Mesendoderm (in vitro differentiated cells): ENCODE results near the gene NR2F6.

Source experiments
- DNase-seq: peaks from one replicate; pipeline ENCODE4 v3.0.0; 2013
- H2AK5ac ChIP-seq: 2 replicates; pipeline ENCODE4 v1.6.1; 2013; ENCODE audit warnings: low read length, inconsistent platforms
- H2BK120ac ChIP-seq: 2 replicates; pipeline ENCODE4 v1.6.1; 2013; ENCODE audit warnings: low read depth, mild to moderate bottlenecking, low read length, moderate library complexity, mixed read lengths
- H2BK15ac ChIP-seq: replicated peaks from 2 replicates; pipeline ENCODE4 v1.6.1; 2013; ENCODE audit warnings: low read depth, mild to moderate bottlenecking, moderate library complexity
- H2BK5ac ChIP-seq: 2 replicates; pipeline ENCODE4 v1.6.1; 2013; ENCODE audit warnings: low read length, inconsistent platforms
- H3K18ac ChIP-seq: 2 replicates; pipeline ENCODE4 v1.6.1; 2013; ENCODE audit warnings: mild to moderate bottlenecking, low read length, mixed read lengths
- H3K23ac ChIP-seq: one replicate; pipeline ENCODE4 v1.6.1; 2013; ENCODE audit warnings: low read length
- H3K27ac ChIP-seq: 2 replicates; pipeline ENCODE4 v1.5.1; 2013; ENCODE audit warnings: low read depth, mild to moderate bottlenecking, inconsistent platforms, low read length, moderate library complexity
- H3K27me3 ChIP-seq: 2 replicates; pipeline ENCODE4 v1.6.1; 2013; ENCODE audit warnings: low read length, control low read depth, mild to moderate bottlenecking, inconsistent platforms; ENCODE audit not compliant: insufficient read depth, poor library complexity
- H3K36me3 ChIP-seq: 2 replicates; pipeline ENCODE4 v1.6.1; 2013; ENCODE audit warnings: low read length, inconsistent platforms; ENCODE audit not compliant: control insufficient read depth, insufficient read depth
- H3K4ac ChIP-seq: one replicate; pipeline ENCODE4 v1.6.1; 2013; ENCODE audit warnings: low read depth, mild to moderate bottlenecking, low read length, moderate library complexity
- H3K4me1 ChIP-seq: 2 replicates; pipeline ENCODE4 v1.6.1; 2013; ENCODE audit warnings: low read depth, low read length, inconsistent platforms; ENCODE audit not compliant: control insufficient read depth
- H3K4me2 ChIP-seq: 2 replicates; pipeline ENCODE4 v1.6.1; 2013; ENCODE audit warnings: low read length
- H3K4me3 ChIP-seq: 2 replicates; pipeline ENCODE4 v1.5.1; 2013; ENCODE audit warnings: mild to moderate bottlenecking, low read length
- H3K56ac ChIP-seq: one replicate; pipeline ENCODE4 v1.6.1; 2013; ENCODE audit warnings: low read length
- H3K79me1 ChIP-seq: 2 replicates; pipeline ENCODE4 v1.6.1; 2013; ENCODE audit warnings: low read length, inconsistent platforms
- H3K79me2 ChIP-seq: 2 replicates; pipeline ENCODE4 v1.6.1; 2013; ENCODE audit warnings: mild to moderate bottlenecking, low read length; ENCODE audit not compliant: control insufficient read depth, insufficient read depth
- H3K9ac ChIP-seq: 2 replicates; pipeline ENCODE4 v1.6.1; 2013; ENCODE audit warnings: low read length, inconsistent platforms
- H4K5ac ChIP-seq: one replicate; pipeline ENCODE4 v1.6.1; 2013; ENCODE audit warnings: low read length
- H4K8ac ChIP-seq: one replicate; pipeline ENCODE4 v1.6.1; 2013; ENCODE audit warnings: low read depth, mild to moderate bottlenecking, control low read depth, low read length, moderate library complexity
- WGBS: extraction: QIAGEN DNeasy Blood & Tissue Kit; methylation state at CpG from one replicate; pipeline ENCODE4 v1.1.7; 2013; ENCODE audit warnings: low lambda C conversion rate, missing lambda C conversion rate; ENCODE audit not compliant: insufficient coverage; ENCODE audit errors: extremely low coverage; 5-methylcytosine and 5-hydroxymethylcytosine counted together

The NR2F6 gene

DNA sequence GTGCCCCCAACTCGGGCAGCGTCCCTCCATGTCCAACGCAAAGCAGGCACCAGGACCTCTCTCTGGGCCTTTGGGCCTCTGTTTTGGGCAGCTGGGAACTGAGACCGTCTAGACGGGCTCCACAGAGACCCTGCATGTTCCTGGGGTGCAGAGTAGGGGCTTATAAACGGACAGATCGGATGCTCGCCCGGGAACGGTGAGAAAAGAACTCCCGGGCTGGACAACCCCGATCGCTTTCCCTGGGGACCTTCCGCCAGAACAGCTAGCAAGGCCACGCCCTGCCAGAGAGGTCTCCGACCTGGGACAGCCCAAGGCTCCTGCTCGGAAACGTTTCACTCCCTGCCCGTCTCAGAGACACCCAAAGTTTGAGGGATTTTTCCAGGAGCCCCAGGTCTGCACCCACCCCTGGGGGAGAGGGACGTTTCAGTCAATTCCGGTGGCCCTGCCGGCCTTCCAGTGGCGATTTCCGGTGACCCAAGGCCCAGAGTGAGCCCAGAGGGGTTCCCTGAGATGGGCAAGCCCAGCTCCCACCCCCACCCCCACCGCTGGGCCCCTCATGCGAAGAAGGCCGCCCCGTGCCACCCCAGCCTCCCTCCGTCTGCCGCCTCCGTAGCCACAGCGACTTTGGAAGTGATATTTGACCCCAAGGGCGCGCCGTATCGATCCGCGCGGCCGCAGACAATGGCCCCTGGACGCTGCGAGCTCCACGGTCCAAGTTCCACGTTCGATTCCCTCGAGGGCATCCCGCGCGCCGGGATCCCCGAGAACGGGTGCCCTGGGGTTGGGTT, 1.7 kb downstream of the NR2F6 start:
- peaks cover 2% of the 10 kb centered on the region for H3K36me3 ChIP-seq
- H3K4me1 ChIP-seq, result peaks cover 11% of the 10 kb centered on the region
- peak overlapping the region; percentile 97 for H3K4ac ChIP-seq
- no peak overlapping the region for H2AK5ac ChIP-seq
- peaks cover 10% of the 10 kb centered on the region for H3K79me1 ChIP-seq
- H3K9ac ChIP-seq, result peak overlapping the region; percentile 88
- H3K18ac ChIP-seq, result peak overlapping the region; percentile 96
- H3K4me2 ChIP-seq, result peak overlapping the region; percentile 76
- peak; percentile 79 for DNase-seq
- peak overlapping the region; percentile 75 for H3K23ac ChIP-seq
- no peak overlapping the region for H2BK15ac ChIP-seq
- peak overlapping the region; percentile 97 for H3K56ac ChIP-seq
- no peak overlapping the region for H4K5ac ChIP-seq
- H2BK120ac ChIP-seq, result peak overlapping the region; percentile 31
- peak overlapping the region; percentile 89 for H3K27ac ChIP-seq
- H4K8ac ChIP-seq, result no peak overlapping the region
- H3K27me3 ChIP-seq, result no peaks in the 10 kb centered on the region
- peaks cover 42% of the 10 kb centered on the region for H3K79me2 ChIP-seq
- no CpG with 5 or more reads among the region's 52 CpGs for WGBS
- peak overlapping the region; percentile 92 for H3K4me3 ChIP-seq
- H2BK5ac ChIP-seq, result no peak overlapping the region

DNA sequence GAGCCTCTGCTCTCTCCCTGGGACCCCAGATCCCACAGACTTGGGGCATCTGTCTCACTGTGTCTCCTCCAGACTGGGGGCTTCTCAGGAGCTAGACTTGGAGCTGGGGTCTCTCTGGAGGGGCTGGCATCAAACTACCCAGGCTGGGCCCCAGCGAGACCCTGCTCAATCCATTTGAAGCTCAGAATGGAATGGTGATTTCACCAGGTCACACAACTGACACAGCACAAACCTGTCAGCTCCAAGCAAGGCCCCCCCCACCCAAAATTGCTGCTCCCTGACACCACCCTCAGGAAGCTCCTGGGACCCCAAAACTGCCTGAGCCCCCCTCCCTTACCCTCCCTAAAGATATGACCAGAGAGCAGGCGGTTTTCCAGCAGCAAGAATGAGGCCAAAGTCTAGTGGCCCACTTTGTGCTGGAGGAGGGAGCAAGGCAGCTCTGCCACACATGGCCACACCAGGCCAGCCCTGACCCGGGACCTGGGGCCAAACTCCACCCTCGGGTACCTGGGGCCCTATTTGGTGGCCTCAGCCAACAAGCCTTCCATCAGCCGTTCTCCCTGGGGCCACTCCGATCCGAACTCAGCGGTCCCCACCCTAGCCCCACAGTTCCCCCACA, 2.4 kb downstream of the NR2F6 start:
- peak overlapping the region; percentile 97 for H3K56ac ChIP-seq
- H3K79me2 ChIP-seq, result peaks cover 42% of the 10 kb centered on the region
- H3K27me3 ChIP-seq, result no peaks in the 10 kb centered on the region
- H2BK120ac ChIP-seq, result no peak overlapping the region
- WGBS, result no CpG with 5 or more reads among the region's 8 CpGs
- H3K4me2 ChIP-seq, result peak overlapping the region; percentile 76
- no peak overlapping the region for H4K8ac ChIP-seq
- H3K23ac ChIP-seq, result no peak overlapping the region
- no peak overlapping the region for H2BK5ac ChIP-seq
- H2AK5ac ChIP-seq, result no peak overlapping the region
- peaks cover 10% of the 10 kb centered on the region for H3K79me1 ChIP-seq
- peaks cover 2% of the 10 kb centered on the region for H3K36me3 ChIP-seq
- peaks cover 10% of the 10 kb centered on the region for H3K4me1 ChIP-seq
- H3K9ac ChIP-seq, result peak overlapping the region; percentile 88
- H2BK15ac ChIP-seq, result no peak overlapping the region
- peak overlapping the region; percentile 96 for H3K18ac ChIP-seq
- peak overlapping the region; percentile 86 for H3K4ac ChIP-seq
- no peak for DNase-seq
- H4K5ac ChIP-seq, result no peak overlapping the region
- H3K27ac ChIP-seq, result no peak overlapping the region
- peak overlapping the region; percentile 92 for H3K4me3 ChIP-seq

DNA sequence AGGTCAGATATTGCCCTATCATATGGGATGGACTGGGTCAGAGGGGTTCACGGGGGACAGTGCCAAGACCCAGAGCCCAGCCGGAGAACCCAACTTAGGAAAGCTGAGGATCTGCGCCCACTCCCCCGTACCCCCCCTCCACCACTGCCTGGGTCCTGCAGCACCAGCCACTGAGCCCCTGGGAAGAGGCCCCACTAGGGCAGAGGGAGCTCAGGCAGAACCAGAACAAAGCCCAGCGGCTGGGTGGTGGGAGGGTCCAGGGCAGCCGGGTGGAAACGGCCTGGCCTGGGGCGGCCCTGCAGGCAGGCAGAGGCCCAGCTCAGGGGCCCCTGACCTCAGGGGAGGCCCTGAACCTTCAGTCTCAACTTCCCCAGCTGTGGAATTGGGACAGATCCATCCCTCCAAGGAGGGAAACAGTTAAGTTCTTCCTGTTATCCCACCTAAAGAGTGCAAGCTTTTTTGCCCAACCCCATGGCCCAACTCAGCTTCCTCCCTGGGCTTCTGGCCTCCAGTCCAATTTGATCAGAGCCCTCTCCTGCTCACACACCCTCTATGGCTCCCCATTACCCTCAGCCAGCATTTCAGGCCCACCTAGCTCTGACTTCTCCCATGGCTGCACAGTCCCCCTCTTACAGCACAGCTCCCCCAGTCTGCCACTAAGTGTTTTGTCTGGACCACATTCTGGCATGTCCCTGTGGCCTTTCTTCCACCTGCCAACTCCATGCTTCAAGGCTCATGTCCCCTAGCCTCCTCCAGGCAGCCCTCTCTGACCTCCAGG, 3.1 kb downstream of the NR2F6 start:
- no CpG with 5 or more reads among the region's 8 CpGs for WGBS
- no peak overlapping the region for H2BK15ac ChIP-seq
- H3K4me2 ChIP-seq, result no peak overlapping the region
- peaks cover 12% of the 10 kb centered on the region for H3K79me1 ChIP-seq
- no peak overlapping the region for H4K5ac ChIP-seq
- no peak overlapping the region for H3K4ac ChIP-seq
- peaks cover 6% of the 10 kb centered on the region for H3K4me1 ChIP-seq
- no peak overlapping the region for H2AK5ac ChIP-seq
- no peak overlapping the region for H3K4me3 ChIP-seq
- no peak overlapping the region for H3K56ac ChIP-seq
- peak overlapping the region; percentile 88 for H3K9ac ChIP-seq
- no peak overlapping the region for H2BK5ac ChIP-seq
- no peak overlapping the region for H4K8ac ChIP-seq
- no peak overlapping the region for H3K18ac ChIP-seq
- no peak overlapping the region for H3K27ac ChIP-seq
- H3K27me3 ChIP-seq, result no peaks in the 10 kb centered on the region
- no peak overlapping the region for H2BK120ac ChIP-seq
- H3K79me2 ChIP-seq, result peaks cover 42% of the 10 kb centered on the region
- DNase-seq, result no peak
- no peak overlapping the region for H3K23ac ChIP-seq
- peaks cover 2% of the 10 kb centered on the region for H3K36me3 ChIP-seq

DNA sequence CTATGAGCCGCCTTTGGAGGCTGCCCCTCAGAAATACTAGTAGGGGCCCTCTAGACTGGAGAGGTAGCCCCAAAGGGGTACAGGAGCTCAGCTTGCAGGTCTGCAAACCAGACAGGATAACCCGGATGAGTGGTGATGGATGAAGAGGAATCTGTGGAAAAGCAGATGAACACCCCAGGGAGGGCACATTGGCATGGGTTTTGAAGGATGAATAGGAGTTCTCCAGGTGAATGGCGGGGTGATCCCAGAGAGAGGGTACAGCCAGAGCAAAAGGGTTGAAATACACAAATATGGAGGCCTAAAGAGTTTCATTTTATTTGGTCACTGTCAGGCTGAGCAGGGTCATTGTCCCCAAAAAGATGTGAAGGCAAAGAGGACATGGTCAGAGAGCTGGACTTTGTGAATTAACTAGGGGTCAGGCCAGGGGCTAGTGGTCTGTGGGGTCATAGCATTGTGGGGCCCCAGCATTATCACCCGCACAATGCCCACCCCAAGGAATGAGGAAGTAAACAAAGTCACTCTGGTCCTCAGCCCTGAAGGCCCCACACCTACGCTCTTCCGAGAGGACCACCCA, 4.8 kb downstream of the NR2F6 start:
- H3K79me1 ChIP-seq, result peaks cover 12% of the 10 kb centered on the region
- H3K27ac ChIP-seq, result no peak overlapping the region
- no peak overlapping the region for H2BK5ac ChIP-seq
- H3K79me2 ChIP-seq, result peaks cover 42% of the 10 kb centered on the region
- no peak overlapping the region for H3K4me3 ChIP-seq
- no peak overlapping the region for H4K5ac ChIP-seq
- H3K18ac ChIP-seq, result no peak overlapping the region
- no peak overlapping the region for H2BK15ac ChIP-seq
- H4K8ac ChIP-seq, result no peak overlapping the region
- H3K56ac ChIP-seq, result no peak overlapping the region
- peak overlapping the region; percentile 24 for H3K23ac ChIP-seq
- H3K4me2 ChIP-seq, result no peak overlapping the region
- H3K36me3 ChIP-seq, result peaks cover 2% of the 10 kb centered on the region
- H3K27me3 ChIP-seq, result no peaks in the 10 kb centered on the region
- no peak overlapping the region for H2BK120ac ChIP-seq
- H3K4ac ChIP-seq, result no peak overlapping the region
- DNase-seq, result no peak
- H3K4me1 ChIP-seq, result peaks cover 3% of the 10 kb centered on the region
- no CpG with 5 or more reads among the region's 6 CpGs for WGBS
- no peak overlapping the region for H3K9ac ChIP-seq
- no peak overlapping the region for H2AK5ac ChIP-seq

DNA sequence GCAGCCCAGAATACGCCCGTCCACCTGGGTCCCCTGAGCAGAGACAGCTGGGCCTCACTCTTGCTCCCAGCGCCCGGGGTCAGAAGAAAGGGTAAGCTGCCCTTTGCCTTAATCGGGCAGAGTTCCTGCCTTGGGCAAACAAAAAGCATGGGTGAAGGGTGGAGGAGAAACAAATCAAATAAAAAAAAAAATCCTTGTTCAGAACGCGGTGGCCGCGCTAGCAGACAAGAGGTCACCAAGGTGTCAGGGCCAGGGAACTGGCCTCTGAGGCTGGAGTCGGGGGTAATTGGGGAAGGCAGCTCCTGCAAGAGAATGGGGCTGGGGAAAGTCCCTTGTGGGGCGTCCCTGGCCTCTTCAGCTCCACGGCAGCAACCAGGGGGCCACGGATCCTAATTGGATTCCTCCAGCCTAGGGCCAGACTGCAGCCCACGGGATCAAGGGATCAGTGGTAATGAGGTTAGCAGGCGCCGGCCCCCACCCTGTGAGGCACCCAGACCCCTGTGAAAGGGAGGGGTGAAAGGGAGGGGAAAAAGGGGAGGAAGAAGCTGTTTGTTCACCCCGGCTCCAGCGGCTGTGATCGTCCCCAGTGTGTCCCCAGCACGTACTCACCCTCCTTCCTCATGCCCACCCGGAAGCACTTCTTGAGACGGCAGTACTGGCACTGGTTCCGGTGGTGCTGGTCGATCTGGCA, 5.5 kb downstream of the NR2F6 start:
- Histone ChIP-seq H3K4me1 (peaks cover 3% of the 10 kb centered on the region), H3K27ac (no peak overlapping the region), H3K18ac (no peak overlapping the region), H3K27me3 (no peaks in the 10 kb centered on the region), H2BK120ac (no peak overlapping the region), H3K9ac (no peak overlapping the region), H2AK5ac (no peak overlapping the region), H3K4me2 (no peak overlapping the region), H4K8ac (no peak overlapping the region), H3K23ac (no peak overlapping the region), H2BK5ac (no peak overlapping the region), H3K79me1 (peaks cover 12% of the 10 kb centered on the region), H3K4ac (no peak overlapping the region), H4K5ac (no peak overlapping the region), H3K4me3 (no peak overlapping the region), H2BK15ac (no peak overlapping the region), H3K36me3 (peaks cover 2% of the 10 kb centered on the region), H3K56ac (no peak overlapping the region), H3K79me2 (peaks cover 44% of the 10 kb centered on the region)
- no CpG with 5 or more reads among the region's 24 CpGs for WGBS
- no peak for DNase-seq
